Ascending aorta (tissue), 2 donors: Measurements from ENCODE around the gene PPFIA2. TPM values are rescaled to one million over a fixed set of nuclear protein-coding genes. Genes with fewer than 3 reads are reported as not detected.

Experiments
- DNase-seq, 2 donors: peaks; one replicate each; pipeline ENCODE4 v3.0.0-alpha.2; 2019; ENCODE audit warnings: low spot score in 2 of 2
- H3K27ac ChIP-seq, 2 donors: fragments of 200-600 bp; sonication (generic); one replicate each; pipeline ENCODE4 v1.5.1; 2016 to 2017; ENCODE audit warnings: mild to moderate bottlenecking in 1 of 2
- H3K27me3 ChIP-seq: fragments of 200-600 bp; sonication (generic); one replicate; pipeline ENCODE4 v1.5.1; 2017
- H3K36me3 ChIP-seq, 2 donors: fragments of 200-600 bp; sonication (generic); one replicate each; pipeline ENCODE4 v1.5.1; 2016
- H3K4me1 ChIP-seq, 2 donors: fragments of 200-600 bp; sonication (generic); one replicate each; pipeline ENCODE4 v1.5.1; 2016 to 2017; ENCODE audit warnings: mild to moderate bottlenecking in 1 of 2
- H3K4me3 ChIP-seq, 2 donors: fragments of 200-600 bp; sonication (generic); one replicate each; pipeline ENCODE4 v1.5.1; 2016 to 2017; ENCODE audit warnings: mild to moderate bottlenecking in 1 of 2
- H3K9me3 ChIP-seq, 2 donors: fragments of 200-600 bp; sonication (generic); one replicate each; pipeline ENCODE4 v1.5.1; 2016
- CTCF ChIP-seq, 3 experiments: fragments of 200-600 bp in 2 of 3; fragments of 450-650 bp in 1 of 3; sonication (generic) in 2 of 3; IDR thresholded peaks; one replicate each; pipeline ENCODE4 v1.5.1; 2016 to 2019; ENCODE audit warnings: antibody characterized with exemption in 3 of 3, mild to moderate bottlenecking in 1 of 3, moderate library complexity in 1 of 3
- intact Hi-C: fragments of 100-400 bp; cut with DNase I; formaldehyde crosslinking; loops from one replicate; pipeline ENCODE4 v1.15.1; 2023
- total RNA-seq: library from RNA; depleted of rRNA; stranded (reverse); fragments of >200 nt; gene quantifications from one replicate; pipeline ENCODE4 v1.1.0, GENCODE V29; 2016

PPFIA2 gene
- total RNA-seq, 1 donor from 2014 or later, result 15.0 TPM

- intact Hi-C loops, result no loop called here
- Histone ChIP-seq H3K27me3 (no peaks in the 10 kb centered on the region), H3K4me3 (no peak overlapping the region), H3K36me3 (no peaks in the 10 kb centered on the region), H3K4me1 (peaks cover 3 to 4% of the 10 kb centered on the region in 2 donors), H3K9me3 (no peaks in the 10 kb centered on the region), H3K27ac (no peak overlapping the region)
- no peak for TF ChIP-seq CTCF (IDR thresholded peaks at IDR 0.05)
- no peak for DNase-seq
Observed at GRCh38 chr12:81209012-81209411, 550.1 kb downstream of the PPFIA2 start.

- no peak for TF ChIP-seq CTCF (IDR thresholded peaks at IDR 0.05)
- intact Hi-C loops, result no loop called here
- no peak overlapping the region for H3K27ac ChIP-seq
- DNase-seq, result no peak
- no peaks in the 10 kb centered on the region for H3K9me3 ChIP-seq
- no peaks in the 10 kb centered on the region for H3K36me3 ChIP-seq
- peaks cover 3 to 4% of the 10 kb centered on the region in 2 donors for H3K4me1 ChIP-seq
- no peak overlapping the region for H3K4me3 ChIP-seq
- H3K27me3 ChIP-seq, result no peaks in the 10 kb centered on the region
Observed at GRCh38 chr12:81208187-81208911, 550.8 kb downstream of the PPFIA2 start.
